HepG2 (cell line): ENCODE measurements around the gene LAX1. TPM values are rescaled to one million over a fixed set of nuclear protein-coding genes. Genes with fewer than 3 reads are reported as not detected.
A peak's percentile ranks its signal among the peaks of the same experiment; 100 is the strongest.

ENCODE experiments used
- ARID2 ChIP-seq: sonication (generic); formaldehyde crosslinking; IDR thresholded peaks from 2 replicates; pipeline ENCODE4 v1.8.1; 2022; ENCODE audit warnings: mild to moderate bottlenecking, missing genetic modification reagents, borderline replicate concordance
- ARNT ChIP-seq: fragments of 450-650 bp; IDR thresholded peaks from 2 replicates; pipeline ENCODE4 v1.6.1; 2017
- FIP1L1 ChIP-seq: fragments of 200-400 bp; formaldehyde crosslinking; IDR thresholded peaks from 2 replicates; pipeline ENCODE4 v1.6.1; 2018; ENCODE audit warnings: low read depth, mild to moderate bottlenecking, low read length, moderate library complexity, borderline replicate concordance; ENCODE audit not compliant: insufficient read depth
- HMGA1 ChIP-seq: sonication (generic); formaldehyde crosslinking; conservative IDR thresholded peaks from 2 replicates; pipeline ENCODE4 v1.4.0; 2020; ENCODE audit warnings: missing genetic modification reagents
- JUNB ChIP-seq: sonication (generic); formaldehyde crosslinking; IDR thresholded peaks from 2 replicates; pipeline ENCODE4 v1.8.0; 2022; ENCODE audit warnings: missing genetic modification reagents, mild to moderate bottlenecking, borderline replicate concordance
- MTF1 ChIP-seq: sonication (generic); formaldehyde crosslinking; IDR thresholded peaks from 2 replicates; pipeline ENCODE4 v1.5.0; 2020; ENCODE audit warnings: missing genetic modification reagents
- NFIC ChIP-seq: IDR thresholded peaks from 2 replicates; pipeline ENCODE4 v1.6.1; 2012; ENCODE audit warnings: mild to moderate bottlenecking, low read length, inconsistent platforms
- STAT5B ChIP-seq: sonication (generic); formaldehyde crosslinking; IDR thresholded peaks from 2 replicates; pipeline ENCODE4 v1.4.0; 2020; ENCODE audit warnings: missing genetic modification reagents
- TFDP2 ChIP-seq: sonication (generic); formaldehyde crosslinking; IDR thresholded peaks from 2 replicates; pipeline ENCODE4 v1.4.0; 2020; ENCODE audit warnings: missing genetic modification reagents
- THAP11 ChIP-seq: IDR thresholded peaks from 2 replicates; pipeline ENCODE4 v1.6.1; 2016; ENCODE audit warnings: missing biosample characterization, missing genetic modification reagents
- THAP7 ChIP-seq: sonication (generic); formaldehyde crosslinking; IDR thresholded peaks from 2 replicates; pipeline ENCODE4 v1.8.1; 2023; ENCODE audit warnings: mild to moderate bottlenecking, missing genetic modification reagents
- TOE1 ChIP-seq: sonication (generic); formaldehyde crosslinking; IDR thresholded peaks from 2 replicates; pipeline ENCODE4 v1.4.0; 2020; ENCODE audit warnings: mild to moderate bottlenecking, missing genetic modification reagents
- U2AF2 ChIP-seq: fragments of 200-400 bp; formaldehyde crosslinking; IDR thresholded peaks from 2 replicates; pipeline ENCODE4 v1.6.1; 2017; ENCODE audit warnings: low read depth, mild to moderate bottlenecking, low read length
- ZBTB10 ChIP-seq: sonication (generic); formaldehyde crosslinking; IDR thresholded peaks from 2 replicates; pipeline ENCODE4 v1.4.0; 2020; ENCODE audit warnings: missing genetic modification reagents, borderline replicate concordance
- ZNF124 ChIP-seq: sonication (generic); formaldehyde crosslinking; IDR thresholded peaks from 2 replicates; pipeline ENCODE4 v1.4.0; 2020; ENCODE audit warnings: missing genetic modification reagents
- ZNF235 ChIP-seq: sonication (generic); formaldehyde crosslinking; IDR thresholded peaks from 2 replicates; pipeline ENCODE4 v1.8.1; 2023; ENCODE audit warnings: mild to moderate bottlenecking, missing genetic modification reagents, borderline replicate concordance
- ZNF251 ChIP-seq: sonication (generic); formaldehyde crosslinking; IDR thresholded peaks from 2 replicates; pipeline ENCODE4 v1.9.0; 2021; ENCODE audit warnings: mild to moderate bottlenecking, missing genetic modification reagents
- ZNF276 ChIP-seq: sonication (generic); formaldehyde crosslinking; IDR thresholded peaks from 2 replicates; pipeline ENCODE4 v1.4.0; 2020; ENCODE audit warnings: mild to moderate bottlenecking, low read depth, missing genetic modification reagents
- ZNF44 ChIP-seq: sonication (generic); formaldehyde crosslinking; IDR thresholded peaks from 2 replicates; pipeline ENCODE4 v1.5.1; 2020; ENCODE audit warnings: mild to moderate bottlenecking, missing genetic modification reagents
- ZNF558 ChIP-seq: sonication (generic); formaldehyde crosslinking; IDR thresholded peaks from 2 replicates; pipeline ENCODE4 v1.9.0; 2022; ENCODE audit warnings: mild to moderate bottlenecking, missing genetic modification reagents, borderline replicate concordance
- ZNF678 ChIP-seq: sonication (generic); formaldehyde crosslinking; IDR thresholded peaks from 2 replicates; pipeline ENCODE4 v1.4.0; 2020; ENCODE audit warnings: mild to moderate bottlenecking, missing genetic modification reagents
- ZNF724P ChIP-seq: sonication (generic); formaldehyde crosslinking; IDR thresholded peaks from 2 replicates; pipeline ENCODE4 v1.8.0; 2022; ENCODE audit warnings: missing genetic modification reagents, borderline replicate concordance
- ZNF749 ChIP-seq: sonication (generic); formaldehyde crosslinking; IDR thresholded peaks from 2 replicates; pipeline ENCODE4 v1.8.0; 2022; ENCODE audit warnings: mild to moderate bottlenecking, missing genetic modification reagents, moderate library complexity, borderline replicate concordance
- ZNF782 ChIP-seq: sonication (generic); formaldehyde crosslinking; IDR thresholded peaks from 2 replicates; pipeline ENCODE4 v1.4.0; 2020; ENCODE audit warnings: missing genetic modification reagents, mild to moderate bottlenecking, borderline replicate concordance
- ZSCAN12 ChIP-seq: sonication (generic); formaldehyde crosslinking; IDR thresholded peaks from 2 replicates; pipeline ENCODE4 v1.9.0; 2021; ENCODE audit warnings: mild to moderate bottlenecking, missing genetic modification reagents
- polyA plus RNA-seq, 8 experiments: library from polyadenylated mRNA; depleted of rRNA in 3 of 8; stranded (reverse) in 7 of 8; unstranded in 1 of 8; fragments of >200 nt; fragmentation: Illumina TruSeq in 4 of 8; extraction: Trizol in 4 of 8; gene quantifications; 2 replicates each; pipeline versions ENCODE4 v1.2.1 to v1.2.3, GENCODE V29; 2011 to 2016; ENCODE audit warnings: low read depth in 4 of 8, missing spikeins in 1 of 8, mixed read lengths in 1 of 8; ENCODE audit not compliant: insufficient read depth in 1 of 8
- total RNA-seq, 5 experiments: library from RNA; depleted of rRNA; stranded (reverse); fragments of >200 nt; fragmentation: Illumina TruSeq; extraction: Trizol; gene quantifications; 2 replicates each; pipeline ENCODE4 v1.2.3, GENCODE V29; 2016; ENCODE audit warnings: low read depth in 1 of 5

The LAX1 gene
- total and polyA plus RNA-seq, 2 of the 13 experiments (the other 11 are each of a cell fraction or from before 2014, with no cell fraction given), result not detected

GRCh38 chr1:203795441-203796235, 30.7 kb downstream of the LAX1 start, which contains the start of the genes ZBED6 and ZC3H11A (continued):
- TF ChIP-seq THAP7 (CRISPR knock-in tag) (no peak), ZNF276 (CRISPR knock-in tag) (no peak), ZNF782 (no peak), ZBTB10 (CRISPR knock-in tag) (no peak; the same call in 1 of the 2 replicates), MTF1 (no peak), ZNF749 (CRISPR knock-in tag) (no peak), ARNT (no peak), TOE1 (CRISPR knock-in tag) (no peak), STAT5B (no peak), HMGA1 (CRISPR knock-in tag) (no peak), ZNF678 (CRISPR knock-in tag) (no peak), FIP1L1 (no peak), TFDP2 (peak; percentile 83), JUNB (CRISPR knock-in tag) (no peak), ZNF124 (CRISPR knock-in tag) (peak; percentile 88; the same call in 1 of the 2 replicates), ZNF724P (CRISPR knock-in tag) (no peak; the same call in 1 of the 2 replicates), ZNF235 (CRISPR knock-in tag) (no peak), NFIC (no peak), THAP11 (CRISPR knock-in tag) (peak; percentile 98), U2AF2 (no peak), ZNF251 (CRISPR knock-in tag) (no peak), ZNF44 (CRISPR knock-in tag) (no peak), ARID2 (no peak), ZNF558 (CRISPR knock-in tag) (no peak), ZSCAN12 (CRISPR knock-in tag) (no peak)
